HG03280 (cell line): ENCODE data around the gene CACNB2.
"Not testable (repeated sequence)": the region's sequence is repeated elsewhere in the genome, so short reads cannot be mapped to it uniquely, and the experiment has no call there.

Experiments
- ATAC-seq: cut with Tn5 transposase; IDR thresholded peaks from one replicate; pipeline ENCODE4 v1.9.1; 2021; ENCODE audit warnings: mild to moderate bottlenecking, moderate library complexity; ENCODE audit not compliant: unreplicated experiment

CACNB2 gene

DNA sequence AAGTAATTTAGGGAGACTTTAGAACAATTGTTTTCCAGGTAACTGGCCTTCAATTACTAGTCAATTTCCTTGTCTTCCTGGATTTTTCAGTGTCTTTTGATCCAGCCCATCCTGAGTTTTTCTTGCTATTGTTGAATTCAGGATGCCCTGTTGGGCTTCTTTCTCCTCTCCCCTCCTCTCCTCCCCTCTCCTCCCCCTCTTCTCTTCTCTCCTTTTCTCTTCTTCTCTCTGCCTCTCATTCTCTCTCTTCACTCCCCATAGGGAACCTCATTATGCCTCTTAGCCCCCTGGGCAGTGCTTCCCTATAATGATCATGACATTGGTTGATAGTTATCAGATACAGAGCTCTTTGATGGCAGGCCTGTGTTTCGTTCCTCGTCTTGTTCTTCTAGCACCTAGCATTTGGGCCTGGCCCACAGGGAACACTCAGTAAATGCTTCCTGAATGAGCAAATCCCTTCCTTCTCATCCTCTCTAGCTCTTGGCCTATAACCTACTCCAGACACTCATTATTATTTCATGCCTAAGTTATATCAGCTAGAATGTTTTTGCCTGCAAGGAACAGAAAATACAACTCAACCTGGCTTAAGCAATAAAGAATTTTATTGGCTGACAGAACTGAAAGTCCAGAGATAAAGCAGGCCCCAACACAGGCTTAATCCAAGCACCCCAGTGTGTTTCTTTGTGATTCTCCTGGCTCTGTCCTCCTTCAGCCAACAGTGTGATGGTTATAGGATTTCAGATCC, 56.8 kb downstream of the CACNB2 start:
- no peak for ATAC-seq

DNA sequence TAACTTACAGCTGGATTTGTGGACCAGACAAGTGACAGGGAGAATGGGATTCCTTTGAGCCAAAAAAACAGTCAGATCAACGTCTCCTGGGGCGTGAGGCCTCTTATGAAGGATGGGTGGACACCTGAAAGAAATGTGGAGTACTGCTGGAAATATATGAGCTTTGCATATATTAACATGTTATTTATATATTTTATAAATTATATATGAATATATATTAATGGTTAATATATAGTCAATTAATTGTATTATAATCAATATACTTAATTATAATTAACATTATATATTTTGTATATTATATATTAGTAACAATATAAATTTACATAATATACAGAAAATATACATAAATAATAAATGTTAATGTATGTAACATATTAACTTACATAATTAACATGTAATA, 57.5 kb downstream of the CACNB2 start:
- ATAC-seq = no peak

DNA sequence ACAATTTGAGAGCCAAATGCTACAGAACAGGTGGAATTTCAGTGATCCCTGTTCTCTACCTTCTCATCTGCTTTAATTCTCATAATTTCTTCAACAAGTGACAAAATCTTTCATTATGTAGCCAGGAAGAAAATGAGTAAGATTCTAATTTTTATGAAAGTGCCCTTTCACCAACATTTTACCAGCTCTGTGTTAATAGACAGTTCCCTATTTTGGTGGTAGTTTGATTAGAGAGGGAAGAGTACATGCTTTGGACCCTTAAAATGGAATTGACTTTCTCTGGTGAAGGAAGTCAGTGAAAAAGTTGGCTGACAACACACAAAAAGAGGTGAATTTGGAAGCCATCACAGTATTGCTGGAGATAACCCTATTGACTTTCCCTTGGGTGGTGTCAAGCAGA, 61.7 kb downstream of the CACNB2 start:
- ATAC-seq = no peak

DNA sequence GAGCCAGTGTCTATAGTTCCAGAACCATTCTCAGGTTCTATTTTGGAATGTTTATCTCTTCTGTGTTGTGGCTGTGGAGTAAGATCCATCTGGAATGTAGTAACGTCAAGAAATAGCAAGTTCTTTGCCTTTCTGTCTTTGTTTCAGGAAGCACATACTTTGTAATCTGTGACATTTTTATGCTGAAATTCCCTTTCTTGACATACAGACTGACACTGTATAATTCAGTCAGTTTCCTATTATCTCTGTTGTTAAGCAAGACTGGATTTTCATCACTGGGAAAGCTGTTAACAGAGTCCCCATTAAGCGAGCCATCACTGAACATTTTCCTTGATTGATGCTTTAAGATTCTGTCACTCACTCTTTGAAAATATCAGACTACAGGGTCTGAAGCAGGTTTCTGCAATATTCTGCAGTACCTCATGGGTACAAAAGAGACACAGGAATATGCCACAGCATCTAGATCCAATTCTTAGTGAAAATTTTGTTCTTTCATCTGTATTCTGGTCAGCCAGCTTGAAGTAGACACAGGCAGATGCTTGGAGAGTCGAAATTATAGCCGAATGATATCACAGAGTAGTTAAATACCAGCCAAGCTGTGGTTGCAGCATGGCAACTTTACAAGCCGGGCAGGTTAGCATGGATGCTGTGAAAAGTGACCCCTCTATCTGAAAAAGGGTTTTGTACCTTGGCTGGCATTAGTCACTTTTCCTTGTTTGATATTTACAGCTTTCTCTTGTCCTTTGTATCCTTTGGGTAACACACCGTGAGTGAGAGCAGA, 62.6 kb downstream of the CACNB2 start:
- no peak for ATAC-seq

DNA sequence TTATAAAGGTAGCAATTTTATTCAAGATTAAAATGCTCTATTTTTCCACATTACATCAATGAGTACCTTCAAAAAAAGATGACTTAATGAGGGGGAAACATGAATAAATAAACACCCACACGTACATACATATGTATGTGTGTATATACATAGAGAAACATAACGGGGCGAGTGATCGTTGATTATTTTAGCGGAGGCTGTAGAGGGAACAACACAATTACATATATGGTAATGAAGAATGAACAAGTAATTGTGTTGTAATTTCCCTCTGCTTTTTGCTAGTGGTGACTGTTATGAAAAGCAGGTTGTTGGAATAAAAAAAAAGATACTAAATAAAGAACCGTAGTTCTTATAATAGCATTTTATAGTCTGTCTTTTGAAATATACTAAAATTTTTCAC, 63.2 kb downstream of the CACNB2 start:
- ATAC-seq = no peak

DNA sequence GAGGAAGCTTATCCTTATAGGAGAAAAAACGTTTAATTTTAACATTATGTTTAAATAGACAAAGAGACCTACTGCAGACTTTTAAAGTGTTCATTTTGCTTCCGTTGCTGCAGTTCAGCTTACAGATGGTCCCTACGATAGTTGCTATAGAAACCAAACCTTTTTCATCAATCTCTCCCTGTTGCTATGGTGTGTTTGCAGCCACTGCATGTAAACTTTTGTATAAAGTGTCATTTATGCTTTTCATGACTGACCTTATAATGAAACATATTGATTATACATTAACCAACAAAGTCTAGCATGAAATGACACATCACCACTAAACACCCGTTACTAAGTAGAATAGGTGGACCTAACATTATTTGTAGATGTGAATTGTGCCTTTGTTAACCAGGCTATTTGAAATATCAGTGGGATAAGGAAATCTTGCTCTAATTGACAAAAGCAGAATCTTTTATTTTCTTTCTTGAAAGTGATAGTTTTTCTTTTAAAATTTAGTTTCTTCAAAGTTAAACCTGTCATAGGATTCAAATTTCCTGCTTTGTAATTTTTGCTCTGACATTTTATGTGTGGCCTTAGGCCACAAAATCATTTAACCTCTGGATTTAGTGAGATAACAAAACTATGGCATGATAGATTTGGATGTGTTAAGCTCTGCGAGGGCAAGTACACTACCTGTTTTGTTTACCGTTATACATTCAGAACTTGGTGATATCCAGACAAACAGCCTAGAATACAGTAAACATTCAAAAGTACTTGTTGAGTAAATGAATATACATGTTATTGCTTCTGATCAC, 64.0 kb downstream of the CACNB2 start:
- ATAC-seq = no peak

DNA sequence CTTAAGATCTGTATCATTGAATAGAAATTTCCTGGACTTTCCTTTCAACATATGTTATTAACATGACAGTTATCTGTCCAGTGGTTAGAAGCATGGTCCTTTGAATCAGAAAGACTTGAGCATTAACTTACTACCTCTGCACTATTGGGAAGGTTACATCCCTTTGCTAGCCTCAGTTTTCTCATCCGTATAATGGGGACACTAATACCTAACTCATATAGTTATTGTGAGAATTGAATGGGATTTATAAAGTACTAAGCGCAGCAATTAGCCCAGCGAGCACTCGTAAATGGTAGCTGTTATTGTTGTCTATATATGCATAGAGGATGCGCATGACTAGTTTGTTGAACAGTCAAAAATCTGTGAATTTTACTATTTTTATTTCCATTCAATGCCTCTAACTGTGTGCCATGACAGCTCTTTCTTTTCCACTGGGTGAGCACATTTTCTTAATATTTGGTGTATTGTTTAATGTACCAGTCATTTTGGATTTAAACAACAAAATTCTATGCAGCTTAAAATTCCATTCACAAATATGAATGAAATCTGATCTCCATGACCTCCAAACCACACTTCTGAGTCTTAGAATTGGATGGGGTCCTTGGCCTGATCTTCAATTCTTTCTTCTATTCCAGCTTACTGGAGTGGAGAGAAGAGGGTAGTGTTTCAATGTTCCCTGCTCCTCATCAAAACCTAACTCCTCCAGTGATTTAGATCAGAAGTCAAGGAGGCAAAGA, 65.0 kb downstream of the CACNB2 start:
- no peak for ATAC-seq

DNA sequence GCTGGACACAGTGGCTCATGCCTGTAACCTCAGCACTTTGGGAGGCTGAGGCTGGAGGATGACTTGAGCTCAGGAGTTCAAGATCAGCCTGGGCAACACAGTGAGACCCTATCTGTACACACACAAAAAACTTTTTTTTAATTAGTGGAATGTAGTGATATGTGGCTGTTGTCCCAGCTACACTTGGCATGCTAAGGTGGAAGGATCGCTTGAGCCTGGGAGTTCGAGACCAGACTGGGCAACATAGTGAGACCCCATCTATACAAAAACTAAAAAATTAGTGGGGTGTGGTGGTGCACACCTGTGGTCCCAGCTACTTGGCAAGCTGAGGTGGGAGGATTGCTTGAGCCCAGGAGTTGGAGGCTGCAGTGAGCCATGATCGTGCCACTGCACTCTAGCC, 68.0 kb downstream of the CACNB2 start:
- not testable (repeated sequence) for ATAC-seq

DNA sequence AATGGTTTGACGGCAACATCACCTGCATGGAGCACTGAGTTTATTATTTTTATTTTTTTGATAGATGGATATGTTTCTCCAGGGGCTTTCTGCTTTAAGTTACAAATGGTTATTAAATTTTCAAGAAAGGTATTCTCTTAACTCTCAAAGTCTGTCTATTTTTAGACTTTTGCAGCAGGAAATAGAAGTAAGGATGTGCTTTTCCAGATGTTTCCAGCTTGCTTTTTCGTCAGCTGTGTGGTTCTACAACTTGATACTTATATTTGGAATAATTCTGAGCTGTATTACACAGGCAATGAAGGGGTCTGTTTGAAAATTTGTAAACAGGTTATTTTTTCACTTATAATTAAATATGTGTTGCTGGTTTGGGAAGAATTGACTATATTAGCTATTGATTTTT, 69.0 kb downstream of the CACNB2 start:
- ATAC-seq = no peak

DNA sequence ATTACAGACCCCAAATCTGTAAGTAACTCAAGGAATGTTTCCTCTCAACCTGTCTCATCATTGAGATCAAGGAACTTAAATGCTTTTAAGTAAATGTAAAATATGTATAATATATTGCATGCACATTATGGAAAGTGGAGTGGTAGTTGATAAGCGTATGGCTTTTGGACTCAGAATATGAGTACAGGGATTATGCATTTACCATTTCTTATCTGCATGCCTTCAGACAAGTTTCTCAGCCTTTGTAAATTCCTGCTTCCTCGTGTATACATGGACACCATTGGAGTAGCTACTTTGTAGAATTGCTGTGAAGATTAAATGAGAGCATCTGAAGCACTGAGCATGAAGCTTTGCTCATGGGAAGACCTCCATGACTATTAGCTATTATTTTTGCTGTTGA, 70.5 kb downstream of the CACNB2 start:
- no peak for ATAC-seq

DNA sequence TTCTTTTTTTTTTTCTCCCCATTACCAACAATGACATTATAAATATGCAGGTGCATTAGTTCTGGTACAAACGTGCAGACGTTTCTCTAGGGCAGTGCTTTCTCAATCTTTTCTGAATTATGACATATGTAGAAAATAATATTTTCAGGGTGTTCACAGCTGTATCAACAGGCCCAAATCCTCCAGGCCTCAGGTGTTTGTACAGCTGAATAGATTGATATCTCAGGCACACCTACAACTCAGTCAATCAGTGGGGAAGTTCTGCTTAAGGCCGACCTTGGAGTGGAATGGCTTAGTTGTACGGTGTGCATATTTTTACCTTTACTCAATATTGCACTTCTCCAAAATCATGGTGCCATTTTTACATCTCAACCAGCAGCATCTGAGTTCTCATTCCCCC, 71.6 kb downstream of the CACNB2 start:
- ATAC-seq = no peak

DNA sequence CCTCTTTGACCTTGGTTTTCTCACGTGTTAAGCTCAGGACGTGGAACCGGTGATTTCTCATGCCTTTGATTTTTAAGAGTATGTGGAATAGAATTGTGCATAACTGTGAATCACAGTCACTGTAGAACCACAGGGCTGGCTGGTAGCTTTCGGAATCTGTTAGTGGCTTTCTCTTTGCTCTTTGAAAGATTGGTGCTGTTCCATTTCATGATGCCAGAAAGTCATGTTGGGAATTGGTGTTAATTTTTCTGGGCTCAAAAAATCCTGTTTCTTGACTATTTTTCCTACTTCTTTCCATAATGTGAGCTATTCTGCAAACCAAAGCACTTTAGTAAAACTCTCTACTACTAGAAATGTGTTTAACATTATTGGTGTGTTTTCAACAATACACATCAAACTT, 73.0 kb downstream of the CACNB2 start:
- no peak for ATAC-seq

DNA sequence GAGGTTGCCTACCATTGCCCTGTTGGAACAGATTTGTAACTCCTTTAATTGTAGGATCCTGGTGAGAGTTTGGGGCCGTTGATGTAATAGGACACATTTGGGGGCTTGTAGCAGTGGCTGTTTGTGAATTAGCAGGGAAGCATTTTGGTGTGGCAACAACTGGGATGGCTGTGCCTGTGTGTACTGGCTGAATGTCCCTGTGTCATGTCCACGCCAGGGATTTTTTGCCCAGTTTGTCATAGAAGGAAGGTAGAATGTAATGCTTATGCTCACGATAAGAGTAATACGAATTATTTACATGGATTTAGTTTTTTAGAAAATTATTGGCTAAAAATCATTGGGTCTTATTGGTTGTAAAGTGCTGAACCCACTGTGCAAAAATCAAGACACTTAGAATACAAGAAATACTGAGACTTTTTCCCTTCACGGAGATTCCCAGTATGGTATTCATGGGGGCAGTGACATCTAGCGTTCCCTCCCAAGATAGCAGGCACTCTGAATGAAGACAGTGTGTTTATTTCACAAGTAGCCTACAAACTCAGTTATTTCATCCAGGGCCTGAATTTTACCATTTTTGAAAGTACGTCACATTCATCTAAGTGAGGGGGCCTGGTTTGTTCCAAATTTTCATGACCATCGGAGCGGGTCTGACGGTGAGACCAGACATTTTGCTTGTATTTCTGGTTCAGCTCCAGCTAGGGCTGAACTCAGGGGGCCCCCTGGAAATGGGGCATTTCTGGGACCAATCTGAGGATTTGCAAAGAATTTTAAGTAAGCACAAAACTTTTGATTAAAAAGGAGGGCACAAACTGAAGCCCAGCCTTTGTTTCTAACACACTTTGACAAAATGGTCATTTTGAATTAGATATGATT, 74.7 kb downstream of the CACNB2 start:
- ATAC-seq = no peak

DNA sequence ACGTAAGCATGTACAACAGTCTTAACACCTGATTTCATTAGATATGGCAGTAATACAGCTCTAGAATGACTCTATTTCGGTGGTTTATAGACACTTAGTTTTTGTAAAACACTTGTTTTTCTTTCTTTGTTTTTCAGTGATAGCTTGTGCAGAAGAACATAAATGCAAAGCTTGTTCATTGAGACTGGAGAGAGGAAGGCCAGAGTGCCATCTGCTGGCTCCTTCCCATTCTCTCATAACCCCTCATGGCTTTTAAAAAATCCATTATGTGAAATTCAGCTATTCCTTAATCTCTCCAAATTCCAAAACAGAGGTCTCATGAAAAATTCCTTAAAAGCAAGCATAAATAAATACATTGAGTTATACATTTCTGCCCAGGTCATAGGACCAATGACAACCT, 76.3 kb downstream of the CACNB2 start:
- ATAC-seq = no peak

DNA sequence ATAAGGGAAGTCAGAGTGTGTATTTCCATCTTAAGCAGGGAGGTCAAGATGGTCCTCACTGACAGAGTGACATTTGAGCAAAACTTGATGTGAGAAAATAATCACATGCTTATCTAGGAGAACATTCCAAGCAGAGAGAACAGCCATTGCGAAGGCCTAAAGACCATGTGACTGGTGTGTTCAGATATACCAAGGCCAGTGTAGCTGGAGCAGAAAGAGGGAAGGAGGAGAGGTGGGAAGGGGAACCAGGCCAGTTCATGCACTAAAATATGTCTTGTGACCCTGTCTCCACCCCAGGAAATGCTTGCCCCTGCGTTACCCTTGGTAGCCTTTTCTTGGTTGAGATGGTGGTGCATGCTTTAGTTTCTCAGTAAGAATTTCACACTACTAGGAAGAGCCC, 77.4 kb downstream of the CACNB2 start:
- no peak for ATAC-seq

DNA sequence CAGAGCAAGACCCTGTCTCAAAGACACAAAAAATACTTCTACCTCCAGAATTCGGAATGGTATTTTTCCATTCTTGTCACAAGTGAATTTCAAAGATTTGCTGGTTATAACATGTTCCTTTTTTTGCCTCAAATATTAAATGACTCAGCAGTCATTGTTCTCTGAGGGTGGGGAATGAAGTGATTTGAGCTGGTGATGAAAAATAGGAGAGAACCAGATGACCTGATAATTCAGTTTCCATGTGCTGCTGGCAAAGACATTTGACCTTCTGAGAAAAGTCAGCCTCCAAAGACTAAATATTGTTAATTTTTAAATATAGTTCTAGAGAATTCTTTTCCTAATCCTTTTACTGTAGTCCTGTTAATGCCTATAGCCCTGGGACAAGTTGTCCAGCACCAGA, 78.9 kb downstream of the CACNB2 start:
- ATAC-seq = no peak

DNA sequence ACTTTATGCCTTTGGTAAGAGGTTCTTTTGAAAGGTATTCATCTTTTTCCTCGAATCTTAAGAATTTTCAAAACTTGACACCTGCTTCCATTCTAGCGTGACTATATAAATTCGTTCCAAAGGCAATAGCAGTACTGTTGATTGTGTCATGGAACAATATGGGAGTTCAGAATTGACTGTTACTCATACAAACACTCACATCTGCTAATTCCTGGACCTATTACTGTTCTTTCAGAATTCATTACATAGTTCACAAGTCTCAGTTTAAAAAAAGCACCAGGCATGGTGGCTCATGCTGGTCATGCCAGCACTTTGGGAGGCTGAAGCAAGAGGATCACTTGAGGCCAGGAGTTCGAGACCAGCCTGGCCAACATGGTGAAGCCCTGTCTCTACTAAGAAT, 80.9 kb downstream of the CACNB2 start:
- no peak for ATAC-seq

DNA sequence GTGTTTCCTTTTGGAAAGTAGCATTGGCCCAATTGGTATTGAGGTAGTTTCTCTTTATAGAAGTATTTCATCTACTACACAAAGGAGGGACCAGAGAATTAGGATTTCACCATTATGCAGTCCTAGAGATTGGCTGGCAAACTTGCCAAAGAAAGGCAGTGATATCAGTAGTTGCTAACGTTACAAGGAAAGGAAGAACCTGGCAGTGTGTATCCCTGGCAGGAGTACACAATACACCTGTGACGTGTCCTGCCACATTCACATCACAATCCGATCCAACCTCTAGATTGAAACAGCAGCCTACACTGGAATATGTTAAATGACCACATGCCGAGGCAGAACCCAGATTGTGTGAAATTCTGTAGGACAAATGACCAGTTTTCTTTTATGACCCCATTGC, 81.7 kb downstream of the CACNB2 start:
- ATAC-seq = no peak

DNA sequence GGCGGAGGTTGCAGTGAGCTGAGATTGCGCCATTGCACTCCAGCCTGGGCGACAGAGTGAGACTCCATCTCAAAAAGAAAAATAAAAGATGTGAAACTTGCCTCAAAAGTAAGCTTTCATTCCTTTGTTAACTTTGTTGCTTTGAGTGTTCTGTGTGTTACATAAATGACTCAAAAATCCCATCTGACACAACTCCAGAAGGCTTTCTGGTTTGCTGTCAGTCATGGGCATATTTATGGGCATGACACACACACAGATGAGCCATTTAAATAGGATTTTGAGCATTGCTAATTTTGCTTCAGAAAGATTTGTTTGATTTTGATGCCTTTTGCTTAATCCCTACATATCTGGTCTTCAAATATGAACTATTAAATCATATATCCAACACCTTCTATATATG, 82.6 kb downstream of the CACNB2 start:
- ATAC-seq = no peak

DNA sequence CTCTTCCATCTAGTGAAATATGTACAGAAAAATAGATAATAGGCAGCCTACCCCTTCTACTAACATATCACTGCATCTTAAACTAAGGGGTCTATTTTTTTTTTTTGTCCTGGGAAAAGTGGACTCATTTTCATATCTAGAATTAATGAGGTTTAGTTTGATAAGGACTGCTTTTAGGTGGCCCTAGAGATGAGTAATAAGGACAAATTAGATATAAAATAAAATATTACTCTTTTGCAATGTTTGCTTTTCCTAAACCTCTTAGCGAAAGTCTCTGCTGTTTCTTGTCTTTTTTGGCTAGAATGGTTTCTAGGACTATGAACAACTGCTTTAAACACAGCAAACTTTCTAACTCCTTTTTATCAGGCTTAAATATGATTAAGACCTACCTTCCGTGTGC, 83.7 kb downstream of the CACNB2 start:
- no peak for ATAC-seq
